Loucy (cell line): ENCODE data around the gene CTDSP1.

Source experiments
- CTCF ChIP-seq: fragments of 200-600 bp; sonication (generic); conservative IDR thresholded peaks from 2 replicates; pipeline ENCODE4 v1.5.1; 2014; ENCODE audit warnings: mild to moderate bottlenecking, antibody characterized with exemption, low read length
- EZH2phosphoT487 ChIP-seq: fragments of 200-600 bp; IDR thresholded peaks from 2 replicates; pipeline ENCODE4 v1.6.1; 2018; ENCODE audit warnings: antibody characterized with exemption, mild to moderate bottlenecking, moderate library complexity, borderline replicate concordance

- TF ChIP-seq CTCF (no peak), EZH2phosphoT487 (no peak)
Measured at GRCh38 chr2:218387369-218388194, 12.1 kb upstream of the CTDSP1 start.
